Upper lobe of left lung (tissue), 6 donors: Measurements from ENCODE around the gene CACNA2D4. TPM values are rescaled to one million over a fixed set of nuclear protein-coding genes. Genes with fewer than 3 reads are reported as not detected.

Experiments used
- ATAC-seq, 2 donors: fragments of 200-7000 bp; cut with Tn5 transposase; one replicate each; pipeline ENCODE4 v1.9.1; 2022; ENCODE audit warnings: mild to moderate bottlenecking in 2 of 2, moderate library complexity in 2 of 2; ENCODE audit not compliant: low FRiP score in 2 of 2
- DNase-seq, 2 donors: peaks; one replicate each; pipeline ENCODE4 v3.0.0-alpha.2; 2019 to 2020
- H3K27ac ChIP-seq, 4 donors: fragments of 200-600 bp; sonication (generic); one replicate each; pipeline ENCODE4 v1.5.1; 2016 to 2019
- H3K27me3 ChIP-seq, 4 donors: fragments of 200-600 bp; sonication (generic); one replicate each; pipeline ENCODE4 v1.5.1; 2017 to 2019
- H3K36me3 ChIP-seq, 4 donors: fragments of 200-600 bp; sonication (generic); one replicate each; pipeline ENCODE4 v1.5.1; 2016 to 2019
- H3K4me1 ChIP-seq, 4 donors: fragments of 200-600 bp; sonication (generic); one replicate each; pipeline ENCODE4 v1.5.1; 2018 to 2019
- H3K4me3 ChIP-seq, 4 donors: fragments of 200-600 bp; sonication (generic); one replicate each; pipeline ENCODE4 v1.5.1; 2017 to 2019; ENCODE audit warnings: mild to moderate bottlenecking in 2 of 4, moderate library complexity in 1 of 4
- H3K9me3 ChIP-seq, 4 donors: fragments of 200-600 bp; sonication (generic); one replicate each; pipeline ENCODE4 v1.5.1; 2018 to 2019
- EP300 ChIP-seq, 4 donors: sonication (generic); formaldehyde crosslinking; IDR thresholded peaks; one replicate each; pipeline ENCODE4 v1.5.1; 2017; ENCODE audit warnings: antibody characterized with exemption in 4 of 4, control low read depth in 2 of 4
- POLR2A ChIP-seq, 4 donors: fragments of 450-650 bp; IDR thresholded peaks; one replicate each; pipeline ENCODE4 v1.5.1; 2016 to 2017; ENCODE audit warnings: antibody characterized with exemption in 4 of 4, mild to moderate bottlenecking in 2 of 4
- POLR2AphosphoS5 ChIP-seq, 2 donors: sonication (generic); formaldehyde crosslinking; IDR thresholded peaks; one replicate each; pipeline ENCODE4 v1.5.1; 2017; ENCODE audit warnings: antibody characterized with exemption in 2 of 2
- WGBS, 2 donors: methylation state at CpG; one replicate each; pipeline ENCODE4 v1.1.5; 2017 to 2018; 5-methylcytosine and 5-hydroxymethylcytosine counted together
- total RNA-seq, 6 donors: library from RNA; depleted of rRNA in 4 of 6; stranded (reverse); fragments of >200 nt in 4 of 6; gene quantifications; one replicate each; pipeline versions ENCODE4 v1.1.0 to v1.2.1, GENCODE V29; 2016 to 2021
- TF ChIP-seq, protein P1 (sequence below), 6 experiments: fragments of 450-650 bp in 4 of 6; fragments of 200-600 bp in 2 of 6; sonication (generic) in 2 of 6; IDR thresholded peaks; one replicate each; pipeline ENCODE4 v1.5.1; 2016 to 2019; ENCODE audit warnings: antibody characterized with exemption in 6 of 6
- donor health status: DM: no; HTN: no; CAD: no; lungs with moderate emphysema.
- donor health status: DM: no; HTN: yes; CAD: no; lungs with severe emphysema.

The CACNA2D4 gene
- total RNA-seq, 6 donors from 2014 or later, result 3.3 to 8.4 (median 7.0) TPM

DNA sequence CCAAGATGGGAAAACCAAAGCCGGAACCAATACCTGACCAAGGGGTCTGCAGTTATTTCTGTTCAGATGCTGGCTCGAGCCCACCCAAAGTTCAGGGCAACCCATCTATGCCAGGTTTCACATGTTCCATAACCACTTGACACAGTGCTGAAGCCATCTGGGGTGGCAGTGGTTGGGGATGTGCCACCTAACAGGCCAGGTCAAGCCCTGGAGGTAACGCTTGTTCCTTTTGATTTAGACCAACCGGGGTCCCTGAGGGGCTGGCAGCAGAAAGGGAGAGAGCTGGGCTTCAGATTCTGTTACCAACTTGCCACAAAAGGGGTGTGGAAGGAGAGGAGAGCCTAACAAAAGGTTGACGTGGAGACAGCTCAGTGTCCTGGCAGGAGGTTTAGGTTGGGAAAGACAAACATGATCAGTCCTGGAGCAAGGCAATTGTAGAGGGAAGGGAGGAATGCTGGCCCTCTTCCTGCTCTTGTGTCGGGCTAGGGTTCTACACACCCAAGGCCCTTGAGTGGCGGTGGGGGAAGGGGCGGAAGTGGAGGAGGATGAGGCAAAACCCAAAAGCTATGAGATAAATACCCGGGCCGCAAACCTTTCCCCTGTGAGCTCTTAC is 31.9 kb downstream of the CACNA2D4 start:
- DNase-seq (no peak), ATAC-seq (no peak)
- TF ChIP-seq EP300 (IDR thresholded peaks at IDR 0.05) (no peak), POLR2AphosphoS5 (IDR thresholded peaks at IDR 0.05) (no peak), POLR2A (IDR thresholded peaks at IDR 0.05) (no peak)
- TF ChIP-seq, protein P1, sequence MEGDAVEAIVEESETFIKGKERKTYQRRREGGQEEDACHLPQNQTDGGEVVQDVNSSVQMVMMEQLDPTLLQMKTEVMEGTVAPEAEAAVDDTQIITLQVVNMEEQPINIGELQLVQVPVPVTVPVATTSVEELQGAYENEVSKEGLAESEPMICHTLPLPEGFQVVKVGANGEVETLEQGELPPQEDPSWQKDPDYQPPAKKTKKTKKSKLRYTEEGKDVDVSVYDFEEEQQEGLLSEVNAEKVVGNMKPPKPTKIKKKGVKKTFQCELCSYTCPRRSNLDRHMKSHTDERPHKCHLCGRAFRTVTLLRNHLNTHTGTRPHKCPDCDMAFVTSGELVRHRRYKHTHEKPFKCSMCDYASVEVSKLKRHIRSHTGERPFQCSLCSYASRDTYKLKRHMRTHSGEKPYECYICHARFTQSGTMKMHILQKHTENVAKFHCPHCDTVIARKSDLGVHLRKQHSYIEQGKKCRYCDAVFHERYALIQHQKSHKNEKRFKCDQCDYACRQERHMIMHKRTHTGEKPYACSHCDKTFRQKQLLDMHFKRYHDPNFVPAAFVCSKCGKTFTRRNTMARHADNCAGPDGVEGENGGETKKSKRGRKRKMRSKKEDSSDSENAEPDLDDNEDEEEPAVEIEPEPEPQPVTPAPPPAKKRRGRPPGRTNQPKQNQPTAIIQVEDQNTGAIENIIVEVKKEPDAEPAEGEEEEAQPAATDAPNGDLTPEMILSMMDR (IDR thresholded peaks at IDR 0.05), result no peak

GRCh38 chr12:1885599-1886245 is 32.7 kb downstream of the CACNA2D4 start:
- ATAC-seq (no peak), DNase-seq (no peak)
- Histone ChIP-seq H3K27me3 (no peaks in the 10 kb centered on the region), H3K36me3 (no peaks in the 10 kb centered on the region), H3K4me3 (no peak overlapping the region), H3K9me3 (no peaks in the 10 kb centered on the region), H3K4me1 (no peaks in the 10 kb centered on the region), H3K27ac (no peak overlapping the region)
- 90 to 91% methylated on average over 13 of the region's 13 CpGs for WGBS, 2 donors
- TF ChIP-seq POLR2A (IDR thresholded peaks at IDR 0.05) (no peak), EP300 (IDR thresholded peaks at IDR 0.05) (no peak), POLR2AphosphoS5 (IDR thresholded peaks at IDR 0.05) (no peak)
- TF ChIP-seq, protein P1 (IDR thresholded peaks at IDR 0.05), result no peak

More for the DNA sequence above, 31.9 kb downstream of the CACNA2D4 start:
- Histone ChIP-seq H3K4me3 (no peak overlapping the region), H3K36me3 (no peaks in the 10 kb centered on the region), H3K9me3 (no peaks in the 10 kb centered on the region), H3K27ac (no peak overlapping the region), H3K27me3 (no peaks in the 10 kb centered on the region), H3K4me1 (no peaks in the 10 kb centered on the region)
- WGBS, 2 donors, result 80 to 83% methylated on average over 10 of the region's 10 CpGs

- Histone ChIP-seq H3K9me3 (no peaks in the 10 kb centered on the region), H3K4me3 (no peak overlapping the region), H3K4me1 (no peaks in the 10 kb centered on the region), H3K27me3 (no peaks in the 10 kb centered on the region), H3K27ac (no peak overlapping the region), H3K36me3 (no peaks in the 10 kb centered on the region)
- DNase-seq, result peak in 1 of 2 donors; percentile 38
- TF ChIP-seq POLR2AphosphoS5 (IDR thresholded peaks at IDR 0.05) (no peak), EP300 (IDR thresholded peaks at IDR 0.05) (no peak), POLR2A (IDR thresholded peaks at IDR 0.05) (no peak)
- TF ChIP-seq, protein P1 (IDR thresholded peaks at IDR 0.05), result no peak
- no peak for ATAC-seq
- 85 to 87% methylated on average over 5 of the region's 5 CpGs for WGBS, 2 donors
Observed at GRCh38 chr12:1885082-1885596, 33.3 kb downstream of the CACNA2D4 start.

- 60 to 92% methylated on average over 1 to 9 of the region's 9 CpGs for WGBS, 2 donors
- Histone ChIP-seq H3K36me3 (no peaks in the 10 kb centered on the region), H3K27ac (no peak overlapping the region), H3K27me3 (no peaks in the 10 kb centered on the region), H3K4me3 (no peak overlapping the region), H3K9me3 (no peaks in the 10 kb centered on the region), H3K4me1 (no peaks in the 10 kb centered on the region)
- ATAC-seq (no peak), DNase-seq (peak in 1 of 2 donors; percentile 40)
- TF ChIP-seq POLR2AphosphoS5 (IDR thresholded peaks at IDR 0.05) (no peak), EP300 (IDR thresholded peaks at IDR 0.05) (no peak)
- TF ChIP-seq, protein P1 (IDR thresholded peaks at IDR 0.05), result no peak
Observed at GRCh38 chr12:1884651-1885050, 33.8 kb downstream of the CACNA2D4 start.
